ENCODE results near the gene PDE1A. TPM values are rescaled to one million over a fixed set of nuclear protein-coding genes. Genes with fewer than 3 reads are reported as not detected.

PDE1A gene
- total RNA-seq, 1 donor from 2014 or later, result 6.3 TPM

DNA sequence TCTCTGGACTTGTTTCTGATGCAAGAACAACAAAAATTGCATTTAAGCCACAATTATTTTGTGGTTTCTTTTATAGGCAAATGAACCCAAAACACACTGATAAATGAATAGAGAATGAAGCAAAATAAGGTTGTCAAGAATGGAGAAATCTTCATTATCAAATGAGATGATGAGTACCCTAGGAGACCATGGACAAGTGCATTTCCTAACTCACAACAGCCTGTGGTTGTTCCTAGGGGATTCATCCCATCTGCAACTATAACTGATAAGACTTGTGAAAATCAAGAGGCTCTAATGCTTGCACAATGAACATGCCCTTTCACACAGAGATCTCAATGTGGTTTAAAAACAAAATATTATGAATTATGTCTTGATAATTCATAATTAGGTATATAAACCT lies 159.9 kb downstream of the PDE1A start:
- Histone ChIP-seq H3K4me3 (no peak overlapping the region), H3K4me1 (no peaks in the 10 kb centered on the region), H3K9me3 (no peaks in the 10 kb centered on the region), H3K27ac (no peak overlapping the region), H3K36me3 (no peaks in the 10 kb centered on the region), H3K27me3 (no peaks in the 10 kb centered on the region)
- ATAC-seq (no peak), DNase-seq (no peak)
- intact Hi-C loops (cut with DNase I), result no loop called here
- TF ChIP-seq CTCF (IDR thresholded peaks at IDR 0.05), result no peak

DNA sequence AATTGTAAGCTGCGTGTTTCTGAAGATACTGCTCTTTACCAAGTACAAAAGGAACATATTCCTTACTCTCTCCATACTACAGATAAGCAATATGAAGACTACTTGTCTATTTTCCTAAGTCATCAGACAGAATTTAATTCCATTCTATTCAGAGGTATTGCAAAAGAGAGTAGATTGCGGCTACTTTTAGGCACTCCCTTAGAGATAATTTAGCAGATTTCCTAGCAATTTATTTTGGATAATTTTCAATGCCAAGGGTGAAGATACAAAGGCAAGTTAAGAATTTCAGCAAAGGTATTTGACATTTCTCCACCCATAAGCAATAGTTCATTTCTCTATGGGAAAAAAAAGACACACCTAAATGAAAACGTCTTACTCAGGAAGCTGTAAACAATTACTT lies 161.1 kb downstream of the PDE1A start:
- DNase-seq (no peak), ATAC-seq (no peak)
- H3K9me3 ChIP-seq, result no peaks in the 10 kb centered on the region
- intact Hi-C loops (cut with DNase I), result no loop called here
- no peak for TF ChIP-seq CTCF (IDR thresholded peaks at IDR 0.05)
- no peaks in the 10 kb centered on the region for H3K4me1 ChIP-seq
- no peak overlapping the region for H3K27ac ChIP-seq
- no peak overlapping the region for H3K4me3 ChIP-seq
- no peaks in the 10 kb centered on the region for H3K27me3 ChIP-seq
- H3K36me3 ChIP-seq, result no peaks in the 10 kb centered on the region

- Histone ChIP-seq H3K9me3 (no peaks in the 10 kb centered on the region), H3K4me1 (no peaks in the 10 kb centered on the region), H3K4me3 (no peak overlapping the region), H3K27ac (no peak overlapping the region), H3K36me3 (no peaks in the 10 kb centered on the region), H3K27me3 (no peaks in the 10 kb centered on the region)
- TF ChIP-seq CTCF (IDR thresholded peaks at IDR 0.05), result no peak
- ATAC-seq (no peak), DNase-seq (no peak)
- intact Hi-C loops (cut with DNase I), result no loop called here
Observed at GRCh38 chr2:182261860-182262387, 164.9 kb downstream of the PDE1A start.

- intact Hi-C loops (cut with DNase I), result no loop called here
- no peaks in the 10 kb centered on the region for H3K9me3 ChIP-seq
- H3K4me1 ChIP-seq, result no peaks in the 10 kb centered on the region
- no peaks in the 10 kb centered on the region for H3K27me3 ChIP-seq
- ATAC-seq, result no peak
- H3K4me3 ChIP-seq, result no peak overlapping the region
- no peaks in the 10 kb centered on the region for H3K36me3 ChIP-seq
- H3K27ac ChIP-seq, result no peak overlapping the region
- TF ChIP-seq CTCF (IDR thresholded peaks at IDR 0.05), result no peak
- no peak for DNase-seq
Observed at GRCh38 chr2:182259629-182260150, 167.1 kb downstream of the PDE1A start.

- no peak for TF ChIP-seq CTCF (IDR thresholded peaks at IDR 0.05)
- H3K9me3 ChIP-seq, result no peaks in the 10 kb centered on the region
- H3K27ac ChIP-seq, result no peak overlapping the region
- H3K36me3 ChIP-seq, result no peaks in the 10 kb centered on the region
- no peaks in the 10 kb centered on the region for H3K27me3 ChIP-seq
- ATAC-seq, result no peak
- H3K4me3 ChIP-seq, result no peak overlapping the region
- intact Hi-C loops (cut with DNase I), result no loop called here
- no peak for DNase-seq
- no peaks in the 10 kb centered on the region for H3K4me1 ChIP-seq
Observed at GRCh38 chr2:182252534-182252933, 174.3 kb downstream of the PDE1A start.

DNA sequence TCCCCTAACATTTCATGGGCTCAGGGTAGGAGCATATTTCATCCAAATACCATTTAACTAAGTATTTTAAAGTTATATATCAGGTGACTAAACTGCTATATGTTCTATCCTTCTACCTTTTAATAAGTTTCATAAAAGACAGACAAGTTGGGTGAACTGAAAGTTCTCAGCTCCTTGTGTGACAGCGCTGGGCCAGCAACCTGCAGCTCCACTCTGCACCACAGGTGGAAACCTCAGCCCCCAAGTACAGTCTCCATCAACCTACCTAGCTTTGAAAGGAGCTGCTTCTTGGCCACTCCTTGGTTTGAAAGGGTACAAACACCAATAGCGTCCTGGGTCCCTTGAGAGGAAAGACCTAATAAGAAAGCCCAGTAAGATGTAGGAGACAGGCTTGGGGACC lies 177.9 kb downstream of the PDE1A start:
- no peak for ATAC-seq
- TF ChIP-seq CTCF (IDR thresholded peaks at IDR 0.05), result no peak
- no peak overlapping the region for H3K27ac ChIP-seq
- DNase-seq, result no peak
- no peaks in the 10 kb centered on the region for H3K36me3 ChIP-seq
- no peaks in the 10 kb centered on the region for H3K27me3 ChIP-seq
- intact Hi-C loops (cut with DNase I), result no loop called here
- H3K4me1 ChIP-seq, result no peaks in the 10 kb centered on the region
- H3K4me3 ChIP-seq, result no peak overlapping the region
- H3K9me3 ChIP-seq, result no peaks in the 10 kb centered on the region

All from upper lobe of right lung (tissue), 1 donor.